Urinary bladder (tissue), 4 donors: ENCODE results near the gene SLFN12. TPM values are rescaled to one million over a fixed set of nuclear protein-coding genes. Genes with fewer than 3 reads are reported as not detected.
"Not testable (repeated sequence)": the region's sequence is repeated elsewhere in the genome, so short reads cannot be mapped to it uniquely, and the experiment has no call there.

ENCODE experiments used
- DNase-seq: peaks from one replicate; pipeline ENCODE4 v3.0.0-alpha.2; 2015; ENCODE audit errors: extremely low spot score
- H3K27ac ChIP-seq: one replicate; pipeline ENCODE4 v1.5.1; 2013; ENCODE audit warnings: low read depth, mild to moderate bottlenecking, moderate library complexity
- H3K36me3 ChIP-seq: one replicate; pipeline ENCODE4 v1.6.1; 2013; ENCODE audit warnings: mild to moderate bottlenecking, moderate library complexity; ENCODE audit not compliant: insufficient read depth
- H3K4me1 ChIP-seq: one replicate; pipeline ENCODE4 v1.6.1; 2013; ENCODE audit warnings: mild to moderate bottlenecking, moderate library complexity; ENCODE audit not compliant: insufficient read depth
- H3K4me3 ChIP-seq: one replicate; pipeline ENCODE4 v1.5.1; 2013; ENCODE audit warnings: low read depth, low read length
- WGBS: extraction: QIAGEN DNeasy Blood & Tissue Kit; methylation state at CpG from one replicate; pipeline ENCODE4 v1.1.7; 2013; 5-methylcytosine and 5-hydroxymethylcytosine counted together
- polyA plus RNA-seq: library from polyadenylated mRNA; stranded (reverse); fragments of 200-250 nt; gene quantifications from one replicate; pipeline ENCODE4 v1.2.3, GENCODE V29; 2013
- total RNA-seq: library from RNA; depleted of rRNA; stranded (reverse); fragments of >200 nt; gene quantifications from one replicate; pipeline ENCODE4 v1.2.3, GENCODE V29; 2014
- donor health status: healthy with polysubstance abuse.
- donor health status: healthy.

SLFN12 gene
- total and polyA plus RNA-seq, 2 donors: 1.7 to 35.3 TPM

- Histone ChIP-seq H3K27ac (no peak overlapping the region), H3K4me1 (no peaks in the 10 kb centered on the region), H3K36me3 (no peaks in the 10 kb centered on the region), H3K4me3 (no peak overlapping the region)
- no peak for DNase-seq
Measured at GRCh38 chr17:35438433-35438832, 6.1 kb upstream of the SLFN12 start.

DNA sequence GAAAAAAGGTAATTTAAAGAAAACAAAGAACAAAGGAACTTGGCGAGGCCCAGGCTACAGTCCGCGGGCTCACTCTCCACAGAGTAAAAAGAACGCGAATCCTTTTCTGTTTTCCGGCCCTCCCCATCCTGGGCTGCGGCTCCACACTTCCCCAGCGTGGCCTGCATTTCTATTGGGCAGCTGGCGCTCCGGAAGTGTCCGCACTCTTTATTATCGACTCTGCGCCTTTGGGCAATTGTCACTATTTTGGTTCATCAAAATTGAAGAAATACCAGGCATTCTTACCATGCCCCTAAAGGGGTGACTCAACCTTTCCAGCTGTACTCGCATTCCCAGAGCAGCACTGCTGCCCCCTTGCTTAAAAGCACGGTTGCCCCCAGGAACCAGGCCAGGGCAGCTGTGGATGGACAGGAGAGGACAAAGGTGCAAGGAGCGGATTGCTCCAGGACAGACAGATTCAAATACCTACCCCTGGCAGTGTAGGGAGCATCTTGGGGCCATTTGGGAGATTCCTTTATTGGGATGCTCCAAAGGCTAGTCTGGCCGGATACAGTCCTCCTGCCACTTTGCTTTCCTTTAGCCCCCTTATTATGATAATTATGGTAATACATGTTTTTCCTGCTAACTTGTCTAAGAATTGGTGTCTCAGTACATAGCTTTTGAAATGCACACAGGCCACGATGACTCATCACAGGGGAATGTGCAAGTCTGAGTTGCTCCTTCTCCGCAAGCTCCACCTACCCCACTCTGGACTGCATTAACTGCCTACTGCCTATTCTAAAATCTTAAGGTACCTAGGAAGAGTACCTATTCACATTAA, 985 bp upstream of the SLFN12 start:
- no peaks in the 10 kb centered on the region for H3K4me1 ChIP-seq
- H3K4me3 ChIP-seq: peak overlapping the region; percentile 51
- H3K36me3 ChIP-seq: no peaks in the 10 kb centered on the region
- WGBS: 15% methylated on average over 19 of the region's 19 CpGs
- H3K27ac ChIP-seq: no peak overlapping the region
- peak; percentile 83 for DNase-seq

DNA sequence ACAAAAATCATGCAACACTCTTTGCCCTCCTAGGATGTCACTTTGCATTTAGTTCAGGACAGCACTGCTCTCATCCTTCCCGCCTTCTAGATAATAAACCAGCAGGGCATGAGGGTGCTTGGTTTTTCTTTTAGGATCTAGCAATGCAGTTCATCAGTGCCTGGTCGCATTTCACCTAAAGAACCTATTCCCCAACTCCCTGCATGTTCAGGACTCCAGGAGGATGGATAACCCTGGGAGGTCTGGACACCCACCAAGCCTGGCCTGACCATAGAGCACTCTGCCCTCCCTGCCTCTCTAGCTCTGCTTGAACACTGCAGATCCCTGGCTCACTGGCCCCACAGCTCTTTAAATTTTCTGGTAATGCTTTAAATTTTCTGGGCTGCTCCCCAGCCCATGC, 2.6 kb downstream of the SLFN12 start:
- H3K36me3 ChIP-seq: no peaks in the 10 kb centered on the region
- no peak overlapping the region for H3K27ac ChIP-seq
- H3K4me3 ChIP-seq: no peak overlapping the region
- no peaks in the 10 kb centered on the region for H3K4me1 ChIP-seq
- WGBS: 85% methylated on average over 2 of the region's 2 CpGs
- no peak for DNase-seq

- 91% methylated on average over 2 of the region's 2 CpGs for WGBS
- no peak overlapping the region for H3K4me3 ChIP-seq
- no peaks in the 10 kb centered on the region for H3K4me1 ChIP-seq
- H3K27ac ChIP-seq: no peak overlapping the region
- no peaks in the 10 kb centered on the region for H3K36me3 ChIP-seq
- DNase-seq: no peak
Measured at GRCh38 chr17:35428229-35428628, 4.1 kb downstream of the SLFN12 start.

DNA sequence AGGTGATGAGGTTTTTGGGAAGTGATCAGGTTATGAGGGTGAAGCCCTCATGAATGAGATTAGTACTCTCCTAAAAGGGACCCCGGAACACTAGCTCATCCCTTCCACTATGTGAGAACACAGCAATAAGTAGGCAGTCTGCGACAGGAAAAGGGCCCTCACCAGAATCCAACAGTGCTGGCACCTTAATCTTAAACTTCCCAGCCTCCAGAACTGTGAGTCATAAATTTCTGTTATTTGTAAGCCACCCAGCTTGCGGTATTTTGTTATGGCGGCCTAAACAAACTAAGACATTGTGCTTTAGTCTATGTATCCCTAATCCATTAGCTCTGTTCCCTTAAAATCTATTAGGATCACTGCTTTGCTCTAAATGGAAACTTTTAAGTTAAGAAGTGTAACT, 8.5 kb downstream of the SLFN12 start:
- Histone ChIP-seq H3K4me1 (no peaks in the 10 kb centered on the region), H3K4me3 (no peak overlapping the region), H3K27ac (no peak overlapping the region), H3K36me3 (peaks cover 2% of the 10 kb centered on the region)
- DNase-seq: no peak
- 90% methylated on average over 4 of the region's 4 CpGs for WGBS

- H3K36me3 ChIP-seq, H3K27ac ChIP-seq, H3K4me3 ChIP-seq, DNase-seq, H3K4me1 ChIP-seq: not testable (repeated sequence)
- WGBS: 96% methylated on average over 9 of the region's 9 CpGs
Measured at GRCh38 chr17:35421069-35421468, 11.2 kb downstream of the SLFN12 start.

GRCh38 chr17:35416659-35417058, 15.6 kb downstream of the SLFN12 start:
- Histone ChIP-seq H3K4me3 (no peak overlapping the region), H3K4me1 (no peaks in the 10 kb centered on the region), H3K36me3 (peaks cover 4% of the 10 kb centered on the region), H3K27ac (no peak overlapping the region)
- WGBS: 99% methylated on average over 2 of the region's 2 CpGs
- DNase-seq: no peak

DNA sequence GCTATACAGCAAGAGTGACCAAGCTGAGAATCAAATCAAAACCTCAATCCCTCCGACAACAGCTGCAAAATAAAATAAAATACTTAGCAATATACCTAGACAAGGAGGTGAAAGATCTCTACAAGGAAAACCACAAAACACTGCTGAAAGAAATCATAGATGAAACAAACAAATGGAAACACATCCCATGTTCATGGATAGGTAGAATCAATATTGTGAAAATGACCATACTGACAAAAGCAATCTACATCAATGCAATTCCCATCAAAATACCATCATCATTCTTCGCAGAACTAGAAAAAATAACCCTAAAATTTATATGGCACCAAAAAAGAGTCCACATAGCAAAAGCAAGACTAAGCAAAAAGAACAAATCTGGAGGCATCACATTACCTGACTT, 17.6 kb downstream of the SLFN12 start:
- H3K36me3 ChIP-seq, DNase-seq, H3K27ac ChIP-seq, H3K4me1 ChIP-seq, H3K4me3 ChIP-seq: not testable (repeated sequence)
- 94% methylated on average over 2 of the region's 2 CpGs for WGBS

- WGBS: 95% methylated on average over 1 of the region's 1 CpG
- no peak overlapping the region for H3K4me3 ChIP-seq
- no peak for DNase-seq
- no peak overlapping the region for H3K27ac ChIP-seq
- no peaks in the 10 kb centered on the region for H3K4me1 ChIP-seq
- H3K36me3 ChIP-seq: peaks cover 2% of the 10 kb centered on the region
Measured at GRCh38 chr17:35414247-35414646, 18.1 kb downstream of the SLFN12 start.

DNA sequence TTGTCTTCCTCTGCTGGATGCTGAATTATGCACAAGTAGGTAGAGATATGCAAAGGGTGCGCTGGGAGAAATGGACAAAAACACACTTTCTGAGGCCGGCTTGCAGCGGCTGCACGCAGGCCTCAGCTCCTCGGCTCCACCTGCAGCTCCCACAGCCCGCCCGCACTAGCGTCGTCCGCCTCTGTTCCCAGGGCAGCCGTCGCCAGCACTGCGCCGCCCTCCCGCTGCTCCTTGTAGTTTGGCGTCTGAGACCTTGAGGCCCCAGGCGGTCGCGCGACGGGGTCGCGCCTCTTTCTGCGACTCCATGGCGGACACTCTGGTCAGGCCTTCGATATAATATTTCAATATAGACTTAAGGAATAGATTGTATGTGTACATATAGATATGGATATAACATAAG, 24.8 kb downstream of the SLFN12 start:
- Histone ChIP-seq H3K4me1 (no peaks in the 10 kb centered on the region), H3K27ac (no peak overlapping the region), H3K4me3 (no peak overlapping the region), H3K36me3 (peaks cover 3% of the 10 kb centered on the region)
- no peak for DNase-seq
- WGBS: 89% methylated on average over 26 of the region's 26 CpGs

- DNase-seq: no peak
- peaks cover 3% of the 10 kb centered on the region for H3K36me3 ChIP-seq
- H3K4me3 ChIP-seq: no peak overlapping the region
- no peak overlapping the region for H3K27ac ChIP-seq
- H3K4me1 ChIP-seq: no peaks in the 10 kb centered on the region
- WGBS: 77% methylated on average over 1 of the region's 1 CpG
Measured at GRCh38 chr17:35406568-35406967, 25.7 kb downstream of the SLFN12 start.

DNA sequence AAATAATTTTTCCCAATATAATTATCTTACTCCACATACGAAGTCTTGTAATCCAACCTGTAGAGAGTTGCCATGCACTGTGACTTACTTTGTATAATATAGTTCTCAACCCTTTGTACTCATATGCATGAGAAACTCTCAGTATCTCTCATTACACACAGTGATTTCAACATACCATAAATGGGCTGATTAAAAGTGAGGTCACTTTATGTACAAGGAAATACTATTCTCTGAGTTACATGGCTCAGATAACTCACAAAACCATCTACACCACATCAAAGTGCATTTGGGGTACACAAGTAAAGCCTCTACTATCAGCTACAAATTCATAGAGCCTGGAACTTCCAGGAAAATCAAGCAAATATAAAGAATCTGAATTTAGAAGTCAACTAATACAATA, 27.9 kb downstream of the SLFN12 start:
- WGBS: 78% methylated on average over 1 of the region's 1 CpG
- no peak for DNase-seq
- no peak overlapping the region for H3K27ac ChIP-seq

GRCh38 chr17:35393783-35394182, 38.5 kb downstream of the SLFN12 start:
- H3K4me3 ChIP-seq, H3K4me1 ChIP-seq, DNase-seq, H3K36me3 ChIP-seq, H3K27ac ChIP-seq: not testable (repeated sequence)
- 90% methylated on average over 13 of the region's 13 CpGs for WGBS

More for the DNA sequence above, 27.9 kb downstream of the SLFN12 start:
- Histone ChIP-seq H3K36me3 (peaks cover 3% of the 10 kb centered on the region), H3K4me3 (no peak overlapping the region), H3K4me1 (no peaks in the 10 kb centered on the region)

DNA sequence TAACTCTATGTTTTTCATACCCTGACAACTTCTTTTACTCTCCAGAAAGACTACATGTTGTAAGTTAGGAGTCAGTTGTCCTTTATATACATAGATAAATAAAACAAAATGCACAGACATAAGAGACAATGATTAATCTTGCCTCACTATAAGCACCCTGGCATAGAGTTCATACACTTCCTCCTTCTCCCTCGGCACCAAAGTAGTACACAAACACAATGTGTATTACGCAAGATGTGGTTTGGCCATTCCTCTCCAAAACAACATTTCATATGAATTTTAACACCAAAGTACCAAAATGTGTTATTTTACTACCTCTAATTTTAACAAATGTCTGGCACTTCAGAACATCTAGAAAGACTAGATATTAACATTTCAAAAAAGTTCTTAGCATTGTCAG, 41.6 kb downstream of the SLFN12 start:
- no peak for DNase-seq
- Histone ChIP-seq H3K36me3 (no peaks in the 10 kb centered on the region), H3K4me1 (no peaks in the 10 kb centered on the region), H3K27ac (no peak overlapping the region), H3K4me3 (no peak overlapping the region)
- 52% methylated on average over 2 of the region's 2 CpGs for WGBS
